22Rv1 (cell line): ENCODE measurements around the gene KIF26B.

ENCODE experiments used
- H3K27ac ChIP-seq: fragments of 450-650 bp; 2 replicates; pipeline ENCODE4 v1.5.1; 2017
- CTCF ChIP-seq: fragments of 450-650 bp; IDR thresholded peaks from 2 replicates; pipeline ENCODE4 v1.5.1; 2017; ENCODE audit warnings: mild to moderate bottlenecking
- ZFX ChIP-seq: fragments of 450-650 bp; IDR thresholded peaks from 2 replicates; pipeline ENCODE4 v1.6.1; 2017; ENCODE audit warnings: antibody characterized with exemption, borderline replicate concordance

The KIF26B gene

DNA sequence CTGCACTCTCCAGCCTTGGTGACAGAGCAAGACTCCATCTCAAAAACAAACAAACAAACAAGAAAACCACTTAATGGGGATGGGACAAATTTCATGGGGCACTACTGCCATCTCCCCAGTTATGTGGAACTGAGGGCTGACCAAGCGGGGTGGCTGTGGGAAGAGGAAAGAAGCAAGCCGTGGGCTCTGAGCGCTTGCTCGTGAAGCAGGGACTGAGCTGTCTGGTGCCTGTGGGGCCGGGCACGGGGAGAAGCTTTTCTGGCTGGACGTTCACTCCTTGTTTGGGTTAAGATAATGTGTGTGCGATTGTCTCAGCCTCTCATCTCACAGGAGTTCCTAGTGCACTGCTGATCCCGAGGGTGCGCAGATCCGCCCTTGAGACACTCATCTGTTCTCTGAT lies 22.0 kb upstream of the KIF26B start:
- no peak overlapping the region for H3K27ac ChIP-seq

GRCh38 chr1:245133995-245134715 lies 20.6 kb upstream of the KIF26B start:
- no peak overlapping the region for H3K27ac ChIP-seq
- TF ChIP-seq ZFX, result no peak
- TF ChIP-seq CTCF, result no peak

More for the DNA sequence above, 22.0 kb upstream of the KIF26B start:
- TF ChIP-seq CTCF (no peak), ZFX (no peak)

- TF ChIP-seq CTCF, result no peak
- TF ChIP-seq ZFX, result no peak
- H3K27ac ChIP-seq, result no peak overlapping the region
These were observed 12.5 kb upstream of the KIF26B start for GRCh38 chr1:245142171-245142798.

- TF ChIP-seq ZFX (no peak), CTCF (no peak)
- H3K27ac ChIP-seq, result no peak overlapping the region
These were observed 11.8 kb upstream of the KIF26B start for GRCh38 chr1:245142976-245143375.

DNA sequence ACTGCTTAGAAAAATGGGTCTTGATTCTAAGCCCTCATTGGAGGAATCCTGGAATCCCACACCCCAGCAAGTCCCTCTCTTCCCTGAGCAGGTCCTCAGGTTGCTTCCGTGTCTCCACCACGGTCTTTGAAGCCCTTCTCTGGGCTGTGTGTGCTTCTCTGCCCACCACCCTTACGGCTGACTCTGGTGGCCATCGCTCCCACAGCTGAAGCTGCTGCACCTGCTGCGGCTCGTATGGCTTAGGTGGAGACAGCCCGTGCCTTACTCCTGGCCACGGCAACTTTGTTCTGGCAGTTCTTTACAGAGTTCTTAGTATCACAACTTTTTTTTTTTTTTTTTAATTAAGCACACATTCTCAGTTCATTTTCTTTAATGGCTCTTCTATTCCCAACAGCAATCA lies 10.9 kb upstream of the KIF26B start:
- H3K27ac ChIP-seq, result no peak overlapping the region
- TF ChIP-seq ZFX, result no peak
- no peak for TF ChIP-seq CTCF

GRCh38 chr1:245148069-245148468 lies 6.7 kb upstream of the KIF26B start:
- no peak overlapping the region for H3K27ac ChIP-seq
- TF ChIP-seq ZFX (no peak), CTCF (no peak)

GRCh38 chr1:245148861-245149260 lies 5.9 kb upstream of the KIF26B start:
- TF ChIP-seq CTCF (no peak), ZFX (no peak)
- no peak overlapping the region for H3K27ac ChIP-seq
